SH-SY5Y (cell line): ENCODE measurements around the gene GADD45GIP1.
A peak's percentile ranks its signal among the peaks of the same experiment; 100 is the strongest.

ENCODE experiments used
- GATA2 ChIP-seq: IDR thresholded peaks from 2 replicates; pipeline ENCODE4 v1.6.1; 2011; ENCODE audit warnings: mild to moderate bottlenecking, low read depth, low read length
- GATA3 ChIP-seq: IDR thresholded peaks from 2 replicates; pipeline ENCODE4 v1.6.1; 2011; ENCODE audit warnings: low read depth, mild to moderate bottlenecking, low read length, moderate library complexity

The GADD45GIP1 gene

DNA sequence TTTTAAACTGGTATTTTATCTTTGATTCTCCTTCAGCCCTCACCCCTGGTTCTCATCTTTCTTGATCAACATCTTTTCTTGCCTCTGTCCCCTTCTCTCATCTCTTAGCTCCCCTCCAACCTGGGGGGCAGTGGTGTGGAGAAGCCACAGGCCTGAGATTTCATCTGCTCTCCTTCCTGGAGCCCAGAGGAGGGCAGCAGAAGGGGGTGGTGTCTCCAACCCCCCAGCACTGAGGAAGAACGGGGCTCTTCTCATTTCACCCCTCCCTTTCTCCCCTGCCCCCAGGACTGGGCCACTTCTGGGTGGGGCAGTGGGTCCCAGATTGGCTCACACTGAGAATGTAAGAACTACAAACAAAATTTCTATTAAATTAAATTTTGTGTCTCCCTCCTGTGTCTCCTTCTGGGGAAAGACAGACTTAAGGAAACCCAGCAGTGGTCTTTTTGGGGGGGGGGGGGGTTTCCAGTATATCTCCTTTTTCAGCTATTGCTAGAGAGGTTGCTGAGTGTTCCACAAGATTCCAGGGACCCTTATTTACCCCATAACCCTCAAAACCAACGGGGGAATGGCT is 12.8 kb downstream of the GADD45GIP1 start:
- TF ChIP-seq GATA3: no peak
- no peak for TF ChIP-seq GATA2

DNA sequence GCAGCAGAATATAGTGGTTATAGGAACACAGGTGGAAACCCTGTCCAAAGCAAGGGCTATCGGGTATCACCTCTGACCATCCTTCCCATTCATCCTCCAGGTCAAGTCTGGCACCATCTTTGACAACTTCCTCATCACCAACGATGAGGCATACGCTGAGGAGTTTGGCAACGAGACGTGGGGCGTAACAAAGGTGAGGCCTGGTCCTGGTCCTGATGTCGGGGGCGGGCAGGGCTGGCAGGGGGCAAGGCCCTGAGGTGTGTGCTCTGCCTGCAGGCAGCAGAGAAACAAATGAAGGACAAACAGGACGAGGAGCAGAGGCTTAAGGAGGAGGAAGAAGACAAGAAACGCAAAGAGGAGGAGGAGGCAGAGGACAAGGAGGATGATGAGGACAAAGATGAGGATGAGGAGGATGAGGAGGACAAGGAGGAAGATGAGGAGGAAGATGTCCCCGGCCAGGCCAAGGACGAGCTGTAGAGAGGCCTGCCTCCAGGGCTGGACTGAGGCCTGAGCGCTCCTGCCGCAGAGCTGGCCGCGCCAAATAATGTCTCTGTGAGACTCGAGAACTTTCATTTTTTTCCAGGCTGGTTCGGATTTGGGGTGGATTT is 13.5 kb downstream of the GADD45GIP1 start:
- no peak for TF ChIP-seq GATA3

DNA sequence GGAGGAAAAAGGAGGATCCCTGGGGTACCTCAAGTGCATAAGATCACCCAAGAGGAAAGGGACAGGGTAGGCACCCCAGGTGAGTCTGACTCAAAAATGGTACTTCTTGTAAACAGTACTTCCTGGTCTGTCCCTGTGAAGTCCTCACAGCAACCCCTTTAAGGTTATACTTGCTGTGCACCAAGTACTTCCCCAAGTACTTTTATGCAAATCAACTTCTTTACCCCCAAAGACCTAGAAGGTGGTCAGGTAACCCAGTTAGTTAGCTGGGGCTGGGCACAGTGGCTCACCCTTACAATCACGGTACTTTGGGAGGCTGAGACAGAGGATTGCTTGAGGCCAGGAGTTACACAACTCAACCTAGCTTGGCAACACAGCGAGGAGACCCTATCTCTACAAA is 16.1 kb downstream of the GADD45GIP1 start:
- TF ChIP-seq GATA2 (no peak), GATA3 (no peak)

- TF ChIP-seq GATA3 (no peak), GATA2 (no peak)
Measured at GRCh38 chr19:12939975-12940423, 17.0 kb downstream of the GADD45GIP1 start.

GRCh38 chr19:12938779-12939601 is 18.0 kb downstream of the GADD45GIP1 start:
- TF ChIP-seq GATA2: no peak
- TF ChIP-seq GATA3: no peak

DNA sequence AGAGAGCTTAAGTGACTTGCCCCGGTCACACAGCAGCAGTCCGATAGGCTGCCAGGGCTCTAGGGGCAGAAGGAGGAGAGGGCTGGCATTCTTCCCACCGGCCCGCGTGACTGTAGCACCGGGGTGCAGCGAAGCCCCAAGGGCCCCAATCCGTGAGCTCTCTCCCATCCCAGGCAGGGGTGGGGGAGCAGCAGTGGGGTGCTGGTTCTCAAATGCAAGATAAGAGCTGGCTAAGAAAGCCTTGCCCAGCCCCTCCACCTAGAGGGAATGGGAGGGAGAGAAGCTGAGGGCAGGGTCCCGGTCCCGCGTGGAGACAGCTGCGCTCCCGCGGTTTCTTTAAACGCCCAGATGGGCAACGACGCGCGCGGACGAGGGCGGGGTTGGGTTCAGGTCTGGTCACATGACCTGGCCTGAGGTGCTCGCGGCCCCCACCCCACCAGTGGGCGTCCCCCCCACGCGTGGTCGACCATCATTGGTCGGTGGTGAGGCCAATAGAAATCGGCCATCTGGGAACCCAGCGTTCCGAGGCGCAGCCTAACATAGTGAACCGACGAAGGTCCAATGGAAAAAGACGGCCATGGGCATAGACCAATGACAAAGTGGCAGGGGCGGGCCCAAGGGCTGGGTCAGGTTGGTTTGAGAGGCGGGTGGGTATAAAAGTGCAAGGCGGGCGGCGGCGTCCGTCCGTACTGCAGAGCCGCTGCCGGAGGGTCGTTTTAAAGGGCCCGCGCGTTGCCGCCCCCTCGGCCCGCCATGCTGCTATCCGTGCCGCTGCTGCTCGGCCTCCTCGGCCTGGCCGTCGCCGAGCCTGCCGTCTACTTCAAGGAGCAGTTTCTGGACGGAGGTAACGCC is 18.9 kb downstream of the GADD45GIP1 start, which contains the start of gene CALR:
CALR (plus strand) TSS at position 683 of the 852 bp plus-strand sequence; CDS start at position 754, 71 bp downstream.
- TF ChIP-seq GATA3 (no peak), GATA2 (no peak)

GRCh38 chr19:12937093-12937926 is 19.7 kb downstream of the GADD45GIP1 start:
- no peak for TF ChIP-seq GATA3
- peak; percentile 82 for TF ChIP-seq GATA2

DNA sequence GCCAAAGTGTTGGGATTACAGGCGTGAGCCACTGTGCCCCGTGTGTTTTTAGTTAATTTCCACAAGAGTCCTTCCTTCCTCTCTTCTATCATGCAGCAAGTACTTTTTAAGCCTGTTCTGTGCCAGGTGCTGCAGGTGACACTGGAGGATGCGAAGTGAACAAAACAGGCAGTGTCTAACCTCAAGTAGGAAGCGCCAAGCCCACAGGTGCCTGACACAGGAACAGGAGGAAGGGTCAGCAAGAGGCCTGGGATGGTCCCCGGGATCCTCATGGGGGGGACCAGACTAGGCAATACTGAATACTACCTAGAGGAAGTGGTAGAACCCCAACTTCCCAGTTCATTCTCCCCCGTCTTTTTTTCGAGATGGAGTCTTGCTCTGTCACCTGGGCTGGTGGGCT is 20.4 kb downstream of the GADD45GIP1 start:
- TF ChIP-seq GATA2 (no peak), GATA3 (no peak)

DNA sequence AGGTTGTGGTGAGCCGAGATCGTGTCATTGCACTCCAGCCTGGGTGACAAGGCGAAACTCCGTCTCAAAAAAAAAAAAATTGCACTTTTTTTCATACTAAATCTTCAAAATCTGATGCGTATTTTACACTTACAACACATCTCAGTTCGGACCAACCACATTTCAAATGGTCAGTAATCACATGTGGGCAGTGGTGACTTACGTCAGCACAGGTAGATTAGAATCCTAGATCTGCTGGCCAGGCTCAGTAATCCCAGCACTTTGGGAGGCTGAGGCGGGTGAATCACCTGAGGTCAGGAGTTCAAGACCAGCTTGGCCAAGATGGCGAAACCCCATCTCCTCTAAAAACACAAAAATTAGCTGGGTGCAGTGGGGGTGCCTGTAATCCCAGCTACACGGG is 22.0 kb downstream of the GADD45GIP1 start:
- TF ChIP-seq GATA2: no peak
- TF ChIP-seq GATA3: no peak

DNA sequence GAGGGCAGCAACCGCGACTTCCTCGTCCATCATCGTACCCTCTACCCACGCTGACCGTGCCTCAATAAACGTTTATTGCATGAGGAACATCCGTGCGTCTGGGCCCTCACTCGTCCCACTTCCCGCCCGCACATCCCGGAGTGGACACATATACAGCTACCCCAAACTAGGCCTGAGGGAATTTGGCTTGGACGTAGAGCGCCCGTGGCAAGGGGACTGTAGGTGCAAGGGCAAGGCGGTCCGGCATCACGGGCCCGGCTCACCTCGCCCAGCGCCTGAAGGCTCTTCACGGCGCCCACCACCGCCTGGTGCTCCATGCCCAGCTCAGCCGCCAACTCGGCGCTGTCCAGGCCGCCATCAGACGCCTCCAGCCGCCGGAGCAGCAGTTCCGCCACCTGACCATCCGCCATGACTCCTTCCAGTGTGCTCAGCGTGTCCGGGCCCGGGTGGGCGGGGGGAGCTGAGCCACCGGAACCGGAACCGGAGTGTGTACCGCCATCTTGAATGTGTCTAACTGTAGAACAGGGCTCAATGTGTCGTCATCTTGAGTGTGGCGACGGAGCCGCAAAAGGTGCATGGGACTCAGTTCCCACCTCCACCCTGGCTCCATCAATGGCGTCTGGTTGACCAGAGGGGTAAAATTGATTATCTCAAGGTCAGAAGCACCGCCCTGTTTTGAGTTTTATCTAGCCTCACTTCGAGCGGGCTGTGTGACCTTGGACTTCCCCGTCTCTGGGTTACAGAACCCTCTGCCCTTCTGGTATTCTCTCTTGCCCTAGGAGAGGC is 23.5 kb downstream of the GADD45GIP1 start, which contains the start of gene FARSA:
FARSA (minus strand) TSS at position 425 of the 786 bp plus-strand sequence; CDS start at position 410, 15 bp downstream.
- TF ChIP-seq GATA2 (no peak), GATA3 (no peak)

GRCh38 chr19:12932392-12933286 is 24.4 kb downstream of the GADD45GIP1 start:
- TF ChIP-seq GATA2 (no peak), GATA3 (no peak)
